GM23248 (cell line): ENCODE measurements around the gene WDR7. TPM values are rescaled to one million over a fixed set of nuclear protein-coding genes. Genes with fewer than 3 reads are reported as not detected.

Experiments
- DNase-seq: peaks from one replicate; pipeline ENCODE4 v3.0.0-alpha.2; 2015
- H2AFZ ChIP-seq: fragments of 200-600 bp; sonication (generic); 2 replicates; pipeline ENCODE4 v1.6.1; 2016; ENCODE audit warnings: antibody characterized with exemption
- H3F3A ChIP-seq: fragments of 200-600 bp; sonication (generic); 2 replicates; pipeline ENCODE4 v1.6.1; 2016; ENCODE audit warnings: mild to moderate bottlenecking, antibody characterized with exemption, mixed run types; ENCODE audit not compliant: insufficient read depth
- H3K27ac ChIP-seq: fragments of 200-600 bp; sonication (generic); 2 replicates; pipeline ENCODE4 v1.5.1; 2016; ENCODE audit warnings: mild to moderate bottlenecking
- H3K27me3 ChIP-seq: fragments of 200-600 bp; sonication (generic); replicated peaks from 2 replicates; pipeline ENCODE4 v1.6.1; 2016; ENCODE audit warnings: mild to moderate bottlenecking; ENCODE audit not compliant: insufficient read depth
- H3K36me3 ChIP-seq: fragments of 200-600 bp; sonication (generic); 2 replicates; pipeline ENCODE4 v1.6.1; 2016; ENCODE audit warnings: low read depth, mild to moderate bottlenecking
- H3K4me1 ChIP-seq: fragments of 200-600 bp; sonication (generic); 2 replicates; pipeline ENCODE4 v1.6.1; 2016; ENCODE audit warnings: mild to moderate bottlenecking; ENCODE audit not compliant: insufficient read depth
- H3K4me2 ChIP-seq: fragments of 200-600 bp; sonication (generic); one replicate; pipeline ENCODE4 v1.6.1; 2016; ENCODE audit warnings: mild to moderate bottlenecking; ENCODE audit not compliant: unreplicated experiment
- H3K4me3 ChIP-seq: fragments of 200-600 bp; sonication (generic); 2 replicates; pipeline ENCODE4 v1.5.1; 2016; ENCODE audit warnings: mild to moderate bottlenecking
- H3K79me2 ChIP-seq: fragments of 200-600 bp; sonication (generic); 2 replicates; pipeline ENCODE4 v1.6.1; 2016; ENCODE audit warnings: mild to moderate bottlenecking; ENCODE audit not compliant: insufficient read depth
- H3K9ac ChIP-seq: fragments of 200-600 bp; sonication (generic); 2 replicates; pipeline ENCODE4 v1.6.1; 2016; ENCODE audit warnings: mild to moderate bottlenecking
- H3K9me2 ChIP-seq: fragments of 200-600 bp; sonication (generic); 2 replicates; pipeline ENCODE4 v1.6.1; 2016; ENCODE audit warnings: mixed run types, mild to moderate bottlenecking, moderate library complexity; ENCODE audit not compliant: insufficient read depth
- H3K9me3 ChIP-seq: fragments of 200-600 bp; sonication (generic); one replicate; pipeline ENCODE4 v1.6.1; 2017; ENCODE audit warnings: low read depth
- H4K20me1 ChIP-seq: fragments of 200-600 bp; sonication (generic); 2 replicates; pipeline ENCODE4 v1.6.0; 2016; ENCODE audit not compliant: insufficient read depth
- EZH2 ChIP-seq: fragments of 200-600 bp; sonication (generic); IDR thresholded peaks from 2 replicates; pipeline ENCODE4 v1.6.1; 2018; ENCODE audit warnings: antibody characterized with exemption, mild to moderate bottlenecking; ENCODE audit not compliant: insufficient read depth, poor library complexity, severe bottlenecking
- EZH2phosphoT487 ChIP-seq: fragments of 200-600 bp; sonication (generic); IDR thresholded peaks from 2 replicates; pipeline ENCODE4 v1.6.1; 2018; ENCODE audit warnings: antibody characterized with exemption, moderate library complexity, mild to moderate bottlenecking, low read depth; ENCODE audit not compliant: insufficient read depth
- WGBS, 2 experiments: methylation state at CpG; one replicate each; pipeline ENCODE4 v1.1.6; 2015 to 2017; ENCODE audit warnings: low lambda C conversion rate in 2 of 2, low coverage in 1 of 2; ENCODE audit errors: missing lambda C conversion rate in 2 of 2; 5-methylcytosine and 5-hydroxymethylcytosine counted together
- in situ Hi-C: fragments of 300-500 bp; cut with MboI; formaldehyde crosslinking; loops from 2 replicates; pipeline ENCODE4 v1.15.0; 2020
- polyA plus RNA-seq: library from polyadenylated mRNA; unstranded; fragments of >200 nt; fragmentation: Nextera tagmentation; extraction: Ambion mirVana; gene quantifications from 2 replicates; pipeline ENCODE4 v1.2.1, GENCODE V29; 2016
- total RNA-seq: library from RNA; depleted of rRNA; stranded (reverse); fragments of >200 nt; shearing (Covaris generic); gene quantifications from 2 replicates; pipeline ENCODE4 v1.2.3, GENCODE V29; 2014

The WDR7 gene
- total and polyA plus RNA-seq, 2 experiments from 2014 or later = 6.7 to 8.3 TPM

DNA sequence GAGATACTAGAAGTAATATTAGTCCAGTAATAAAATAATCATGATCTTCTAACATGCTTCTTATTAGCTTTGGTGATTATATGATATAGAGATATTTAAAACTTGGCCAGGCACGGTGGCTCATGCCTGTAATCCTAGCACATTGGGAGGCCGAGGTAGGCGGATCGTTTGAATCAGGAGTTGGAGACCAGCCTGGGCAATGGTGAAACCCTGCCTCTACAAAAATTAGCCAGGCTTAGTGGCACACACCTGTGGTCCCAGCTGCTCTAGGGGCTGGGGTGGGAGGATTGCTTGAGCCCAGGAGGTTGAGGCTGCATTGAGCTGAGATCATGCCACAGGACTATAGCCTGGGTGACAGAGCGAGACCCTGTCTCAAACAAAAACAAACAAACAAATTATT lies 87.0 kb downstream of the WDR7 start:
- H3K4me1 ChIP-seq = no peaks in the 10 kb centered on the region
- no peaks in the 10 kb centered on the region for H3F3A ChIP-seq
- H3K4me3 ChIP-seq = no peak overlapping the region
- no peaks in the 10 kb centered on the region; the same call in 1 of the 2 replicates for H3K9me2 ChIP-seq
- H3K27me3 ChIP-seq = no peaks in the 10 kb centered on the region
- no peak overlapping the region for H3K27ac ChIP-seq
- H3K4me2 ChIP-seq = no peak overlapping the region
- H4K20me1 ChIP-seq = no peaks in the 10 kb centered on the region
- no peaks in the 10 kb centered on the region for H3K79me2 ChIP-seq
- no peak for TF ChIP-seq EZH2
- no peak for TF ChIP-seq EZH2phosphoT487
- H3K9me3 ChIP-seq = no peaks in the 10 kb centered on the region
- H2AFZ ChIP-seq = no peak overlapping the region
- no peak for DNase-seq
- no peak overlapping the region for H3K9ac ChIP-seq
- in situ Hi-C loops = loop anchor here (25.0 kb wide), 1 partner anchor 824 kb away; no protein-coding TSS in a partner anchor
- H3K36me3 ChIP-seq = no peaks in the 10 kb centered on the region
- WGBS, 2 experiments = 93 to 94% methylated on average over 5 of the region's 5 CpGs

- Histone ChIP-seq H3K27ac (no peak overlapping the region), H3K79me2 (no peaks in the 10 kb centered on the region), H4K20me1 (no peaks in the 10 kb centered on the region), H3K4me3 (no peak overlapping the region), H3K9me3 (no peaks in the 10 kb centered on the region), H3K9ac (no peak overlapping the region), H3K4me1 (no peaks in the 10 kb centered on the region), H3K9me2 (no peaks in the 10 kb centered on the region; the same call in 1 of the 2 replicates), H3K4me2 (no peak overlapping the region), H3K36me3 (no peaks in the 10 kb centered on the region), H3F3A (no peaks in the 10 kb centered on the region), H3K27me3 (no peaks in the 10 kb centered on the region), H2AFZ (no peak overlapping the region)
- TF ChIP-seq EZH2phosphoT487 = no peak
- TF ChIP-seq EZH2 = no peak
- DNase-seq = no peak
- WGBS, 2 experiments = 99 to 100% methylated on average over 2 of the region's 2 CpGs
- in situ Hi-C loops = loop anchor here (25.0 kb wide), 1 partner anchor 823 kb away; no protein-coding TSS in a partner anchor
Observed at GRCh38 chr18:56739731-56740130, 88.6 kb downstream of the WDR7 start.

DNA sequence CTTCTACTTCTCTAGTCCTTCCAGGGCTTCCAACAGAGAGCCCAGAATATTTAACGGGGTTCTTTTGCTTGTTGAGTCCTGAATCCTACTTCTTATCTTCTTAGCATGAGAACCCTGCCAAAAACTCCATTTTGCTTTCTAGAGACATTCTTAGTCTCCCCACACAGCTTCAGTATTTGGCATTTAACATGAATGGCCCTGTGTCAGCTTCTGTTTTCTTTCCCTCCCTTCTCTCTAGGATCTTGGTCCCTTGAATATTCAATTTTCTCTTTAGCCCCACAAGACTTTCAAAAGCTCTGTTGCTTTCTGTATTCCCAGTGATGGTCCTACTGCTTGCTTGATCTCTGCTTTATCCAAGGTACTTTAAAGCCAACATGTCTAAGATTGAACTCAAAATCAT lies 89.5 kb downstream of the WDR7 start:
- Histone ChIP-seq H3K27me3 (no peaks in the 10 kb centered on the region), H3K9me2 (no peaks in the 10 kb centered on the region; the same call in 1 of the 2 replicates), H3K9me3 (no peaks in the 10 kb centered on the region), H3K4me2 (no peak overlapping the region), H3K79me2 (no peaks in the 10 kb centered on the region), H3K4me1 (no peaks in the 10 kb centered on the region), H3K9ac (no peak overlapping the region), H3K4me3 (no peak overlapping the region), H3K36me3 (no peaks in the 10 kb centered on the region), H3F3A (no peaks in the 10 kb centered on the region), H3K27ac (no peak overlapping the region), H4K20me1 (no peaks in the 10 kb centered on the region), H2AFZ (no peak overlapping the region)
- TF ChIP-seq EZH2 (no peak), EZH2phosphoT487 (no peak)
- 77 to 84% methylated on average over 1 of the region's 1 CpG for WGBS, 2 experiments
- in situ Hi-C loops = loop anchor here (25.0 kb wide), 1 partner anchor 822 kb away; no protein-coding TSS in a partner anchor
- no peak for DNase-seq

GRCh38 chr18:56741685-56742084 lies 90.5 kb downstream of the WDR7 start:
- no peaks in the 10 kb centered on the region; the same call in 1 of the 2 replicates for H3K9me2 ChIP-seq
- H4K20me1 ChIP-seq = no peaks in the 10 kb centered on the region
- H2AFZ ChIP-seq = no peak overlapping the region
- H3K4me1 ChIP-seq = 0 out of 2 replicates have a peak, but pooled peaks cover 3% of the 10 kb centered on the region
- H3K27me3 ChIP-seq = no peaks in the 10 kb centered on the region
- H3K9me3 ChIP-seq = no peaks in the 10 kb centered on the region
- no peak overlapping the region for H3K4me2 ChIP-seq
- no peak for DNase-seq
- in situ Hi-C loops = loop anchor here (25.0 kb wide), 1 partner anchor 821 kb away; no protein-coding TSS in a partner anchor
- no peak overlapping the region for H3K27ac ChIP-seq
- no peaks in the 10 kb centered on the region for H3K36me3 ChIP-seq
- H3K79me2 ChIP-seq = no peaks in the 10 kb centered on the region
- no peaks in the 10 kb centered on the region for H3F3A ChIP-seq
- no peak for TF ChIP-seq EZH2
- no peak for TF ChIP-seq EZH2phosphoT487
- 93 to 100% methylated on average over 1 of the region's 1 CpG for WGBS, 2 experiments
- H3K9ac ChIP-seq = no peak overlapping the region
- no peak overlapping the region for H3K4me3 ChIP-seq

DNA sequence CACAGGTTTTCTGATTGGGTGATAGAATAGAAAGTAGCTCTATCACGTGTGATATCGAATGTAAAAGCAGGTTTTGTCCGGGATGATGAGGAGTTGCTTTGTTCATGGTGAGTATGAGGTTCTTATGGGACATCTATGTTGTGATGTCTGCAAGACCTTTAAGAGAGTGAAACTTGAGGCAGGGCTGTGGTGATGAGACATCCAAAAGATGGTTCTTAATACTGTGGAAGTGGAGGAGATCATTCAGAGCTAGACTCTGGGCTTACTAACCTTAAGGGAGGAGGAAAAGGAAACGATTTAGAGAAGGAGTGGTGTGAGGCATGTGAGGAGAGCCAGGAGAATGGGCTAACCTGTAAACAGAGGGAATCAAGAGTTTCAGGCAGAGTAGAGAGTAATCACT lies 92.0 kb downstream of the WDR7 start:
- no peaks in the 10 kb centered on the region for H4K20me1 ChIP-seq
- H2AFZ ChIP-seq = no peak overlapping the region
- H3K9me2 ChIP-seq = no peaks in the 10 kb centered on the region; the same call in 1 of the 2 replicates
- WGBS, 2 experiments = 93 to 97% methylated on average over 4 of the region's 4 CpGs
- H3K4me2 ChIP-seq = no peak overlapping the region
- no peak overlapping the region for H3K27ac ChIP-seq
- no peak for TF ChIP-seq EZH2
- TF ChIP-seq EZH2phosphoT487 = no peak
- H3K4me3 ChIP-seq = no peak overlapping the region
- 0 out of 2 replicates have a peak, but pooled peaks cover 3% of the 10 kb centered on the region for H3K4me1 ChIP-seq
- DNase-seq = no peak
- H3K27me3 ChIP-seq = no peaks in the 10 kb centered on the region
- H3F3A ChIP-seq = no peaks in the 10 kb centered on the region
- in situ Hi-C loops = loop anchor here (25.0 kb wide), 1 partner anchor 819 kb away; no protein-coding TSS in a partner anchor
- H3K36me3 ChIP-seq = no peaks in the 10 kb centered on the region
- no peaks in the 10 kb centered on the region for H3K9me3 ChIP-seq
- H3K9ac ChIP-seq = no peak overlapping the region
- H3K79me2 ChIP-seq = no peaks in the 10 kb centered on the region
